HepG2 (cell line): ENCODE measurements around the gene CRISPLD2. TPM values are rescaled to one million over a fixed set of nuclear protein-coding genes. Genes with fewer than 3 reads are reported as not detected.

Experiments used
- ATAC-seq: fragments of 200-7000 bp; cut with Tn5 transposase; 3 replicates; pipeline ENCODE4 v1.9.1; 2020; ENCODE audit warnings: mild to moderate bottlenecking, moderate library complexity
- BruUV-seq: library from RNA; stranded (reverse); fragments of 400-500 nt; replicated peaks from 2 replicates; lab custom pipeline; 2021; lab: Mats Ljungman, UMichigan
- CTCF ChIA-PET: fragments of 300-600 bp; formaldehyde crosslinking; extraction: SDS; loops from one replicate; lab custom pipeline; 2021; ENCODE audit warnings: low total read pairs, inconsistent platforms, low intra/inter-chr PET ratio; lab: Yijun Ruan, JAX
- POLR2A ChIA-PET: fragments of 350-600 bp; sonication (Branson Sonifier 250); formaldehyde crosslinking; loops from one replicate; lab custom pipeline; 2020; ENCODE audit warnings: antibody characterized with exemption, inconsistent platforms; lab: Yijun Ruan, JAX
- DNase-seq: peaks from one replicate; pipeline ENCODE4 v3.0.0-alpha.2; 2015; ENCODE audit warnings: low spot score
- FAIRE-seq: peaks from 3 replicates; lab custom pipeline; 2011; peaks lifted over from hg19 to GRCh38; lab: Jason Lieb, UNC
- H2AFZ ChIP-seq: one replicate; pipeline ENCODE4 v1.6.1; 2011; ENCODE audit warnings: low read length, inconsistent platforms
- H3K27ac ChIP-seq: fragments of 300-600 bp; 3 replicates; pipeline ENCODE4 v1.8.0; 2011; ENCODE audit warnings: mixed run types, mild to moderate bottlenecking, mixed read lengths, low read length, inconsistent platforms; ENCODE audit not compliant: insufficient read depth; ENCODE audit errors: extremely low read length
- H3K27me3 ChIP-seq, 2 experiments: fragments of 200-600 bp in 1 of 2; 2 replicates in 1 of 2; 3 replicates in 1 of 2; pipeline versions ENCODE4 v1.6.0 to v1.8.0; 2011; ENCODE audit warnings: low read length in 2 of 2, mild to moderate bottlenecking in 2 of 2, moderate library complexity in 2 of 2, inconsistent platforms in 1 of 2; ENCODE audit not compliant: insufficient read depth in 2 of 2, control insufficient read depth in 1 of 2
- H3K36me3 ChIP-seq, 2 experiments: fragments of 200-600 bp in 1 of 2; replicated peaks in 1 of 2; 2 replicates in 1 of 2; 3 replicates in 1 of 2; pipeline versions ENCODE4 v1.5.1 to v1.8.0; 2011; ENCODE audit warnings: low read length in 2 of 2, inconsistent platforms in 1 of 2; ENCODE audit not compliant: insufficient read depth in 2 of 2, control insufficient read depth in 1 of 2
- H3K4me1 ChIP-seq: 2 replicates; pipeline ENCODE4 v1.5.1; 2012; ENCODE audit warnings: low read length, inconsistent platforms; ENCODE audit not compliant: insufficient read depth
- H3K4me2 ChIP-seq: 2 replicates; pipeline ENCODE4 v1.6.0; 2011; ENCODE audit warnings: low read depth, low read length, inconsistent platforms
- H3K4me3 ChIP-seq, 3 experiments: fragments of 200-600 bp in 1 of 3; sonication (generic), shearing (Covaris generic) in 1 of 3; replicated peaks in 1 of 3; 2 replicates each; pipeline ENCODE4 v1.5.1; 2011 to 2016; ENCODE audit warnings: low read length in 3 of 3, inconsistent platforms in 2 of 3, low read depth in 2 of 3, mild to moderate bottlenecking in 2 of 3, control low read depth in 1 of 3, mixed read lengths in 1 of 3; ENCODE audit not compliant: insufficient read depth in 1 of 3
- H3K79me2 ChIP-seq: one replicate; pipeline ENCODE4 v1.6.1; 2011; ENCODE audit warnings: low read length, inconsistent platforms; ENCODE audit not compliant: insufficient read depth
- H3K9ac ChIP-seq: 2 replicates; pipeline ENCODE4 v1.6.0; 2011; ENCODE audit warnings: mild to moderate bottlenecking, low read depth, low read length, inconsistent platforms; ENCODE audit not compliant: insufficient read depth
- H3K9me3 ChIP-seq: 2 replicates; pipeline ENCODE4 v1.5.1; 2012; ENCODE audit warnings: mild to moderate bottlenecking, low read length
- H4K20me1 ChIP-seq: 2 replicates; pipeline ENCODE4 v1.6.0; 2011; ENCODE audit warnings: inconsistent platforms, mild to moderate bottlenecking, low read length, moderate library complexity; ENCODE audit not compliant: insufficient read depth
- HNF4A ChIP-seq: sonication (generic); formaldehyde crosslinking; IDR thresholded peaks from 2 replicates; pipeline ENCODE4 v1.4.0; 2020; ENCODE audit warnings: missing genetic modification reagents
- SALL2 ChIP-seq: sonication (generic); formaldehyde crosslinking; IDR thresholded peaks from 2 replicates; pipeline ENCODE4 v1.8.1; 2023; ENCODE audit warnings: mild to moderate bottlenecking, missing genetic modification reagents, inconsistent platforms
- SIN3B ChIP-seq: fragments of 150-350 bp; IDR thresholded peaks from 2 replicates; pipeline ENCODE4 v1.6.1; 2014; ENCODE audit warnings: low read length
- ZKSCAN1 ChIP-seq: fragments of 150-350 bp; IDR thresholded peaks from 2 replicates; pipeline ENCODE4 v1.6.1; 2014; ENCODE audit warnings: low read length
- ZMYM3 ChIP-seq: sonication (generic); formaldehyde crosslinking; IDR thresholded peaks from 2 replicates; pipeline ENCODE4 v1.5.1; 2020; ENCODE audit warnings: mild to moderate bottlenecking, missing genetic modification reagents
- ZNF768 ChIP-seq: sonication (generic); formaldehyde crosslinking; IDR thresholded peaks from 2 replicates; pipeline ENCODE4 v1.4.0; 2020; ENCODE audit warnings: missing genetic modification reagents
- WGBS: methylation state at CpG from one replicate; pipeline ENCODE4 v1.1.6; 2017; ENCODE audit warnings: low lambda C conversion rate; 5-methylcytosine and 5-hydroxymethylcytosine counted together
- in situ Hi-C: cut with HindIII; loops from 2 replicates; pipeline ENCODE4 v1.10.0; 2017; ENCODE audit warnings: low pct_unique_long_range_greater_than_20kb; ENCODE audit not compliant: extremely low pct_ligation_motif_present
- intact Hi-C: fragments of 100-400 bp; cut with micrococcal nuclease; formaldehyde crosslinking; loops from one replicate; pipeline ENCODE4 v1.10.0; 2022; ENCODE audit not compliant: unreplicated experiment
- polyA plus RNA-seq, 8 experiments: library from polyadenylated mRNA; depleted of rRNA in 3 of 8; stranded (reverse) in 7 of 8; unstranded in 1 of 8; fragments of >200 nt; fragmentation: Illumina TruSeq in 4 of 8; extraction: Trizol in 4 of 8; gene quantifications; 2 replicates each; pipeline versions ENCODE4 v1.2.1 to v1.2.3, GENCODE V29; 2011 to 2016; ENCODE audit warnings: low read depth in 4 of 8, missing spikeins in 1 of 8, mixed read lengths in 1 of 8; ENCODE audit not compliant: insufficient read depth in 1 of 8
- total RNA-seq, 5 experiments: library from RNA; depleted of rRNA; stranded (reverse); fragments of >200 nt; fragmentation: Illumina TruSeq; extraction: Trizol; gene quantifications; 2 replicates each; pipeline ENCODE4 v1.2.3, GENCODE V29; 2016; ENCODE audit warnings: low read depth in 1 of 5

Gene CRISPLD2
- total and polyA plus RNA-seq, 2 of the 13 experiments (the other 11 are each of a cell fraction or from before 2014, with no cell fraction given) = 0.04 to 0.31 TPM

DNA sequence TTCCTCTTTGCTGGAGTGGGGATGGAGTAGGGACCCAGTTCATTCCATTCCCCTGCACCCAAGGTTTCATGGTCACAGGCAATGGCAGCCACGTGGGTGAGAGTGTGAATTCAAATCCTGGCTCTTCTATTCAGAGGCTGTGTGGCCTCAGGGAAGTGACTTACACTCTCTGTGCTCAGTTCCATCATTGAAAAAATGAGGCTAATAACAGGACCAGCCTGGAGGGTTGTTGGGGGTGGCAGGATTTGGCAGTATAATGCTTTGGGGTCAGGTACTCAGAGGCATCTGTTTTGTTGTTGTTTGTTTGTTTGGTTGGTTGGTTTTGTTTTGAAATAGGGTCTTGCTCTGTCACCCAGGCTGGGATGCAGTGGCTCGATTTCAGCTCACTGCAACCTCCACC, 2.2 kb upstream of the CRISPLD2 start:
- POLR2A ChIA-PET = no interaction called here
- Histone ChIP-seq H4K20me1 (0 out of 2 replicates have a peak, but pooled peaks cover 9% of the 10 kb centered on the region), H3K27ac (no peak overlapping the region), H3K4me1 (peaks cover 28% of the 10 kb centered on the region), H3K79me2 (no peaks in the 10 kb centered on the region), H2AFZ (no peak overlapping the region), H3K9ac (no peak overlapping the region), H3K4me3 (no peak overlapping the region), H3K27me3 (peaks cover 12 to 81% of the 10 kb centered on the region in 2 experiments), H3K4me2 (no peak overlapping the region), H3K36me3 (no peaks in the 10 kb centered on the region), H3K9me3 (no peaks in the 10 kb centered on the region)
- 3% methylated on average over 2 of the region's 2 CpGs for WGBS
- TF ChIP-seq HNF4A (no peak), ZMYM3 (CRISPR knock-in tag) (peak; percentile 53), ZNF768 (CRISPR knock-in tag) (peak; percentile 87), SIN3B (no peak)
- ATAC-seq = no peak
- DNase-seq = no peak
- no peak for FAIRE-seq
- in situ Hi-C loops = no loop called here
- CTCF ChIA-PET = no interaction called here
- no TSS peak for BruUV-seq
- intact Hi-C loops = no loop called here

DNA sequence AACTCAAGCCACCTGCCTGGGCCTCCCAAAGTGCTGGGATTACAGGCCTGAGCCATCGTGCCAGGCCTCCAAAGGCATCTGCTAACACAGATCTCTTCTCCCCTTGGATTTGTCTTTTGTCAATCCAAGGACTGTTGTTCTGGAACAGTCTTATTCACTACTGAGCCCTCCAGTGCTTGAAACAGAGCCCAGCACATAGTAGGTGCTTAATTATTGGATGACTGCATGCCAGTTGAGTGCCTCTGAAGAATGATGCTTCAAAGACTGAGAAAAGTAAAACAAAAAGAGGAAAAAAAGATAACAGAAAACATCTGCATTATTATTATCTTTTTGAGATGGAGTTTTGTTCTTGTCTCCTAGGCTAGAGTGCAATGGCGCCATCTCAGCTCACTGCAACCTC, 1.7 kb upstream of the CRISPLD2 start:
- TF ChIP-seq SALL2 (CRISPR knock-in tag) (no peak), ZKSCAN1 (peak; percentile 77; the same call in 1 of the 2 replicates)
- H3K36me3 ChIP-seq = no peaks in the 10 kb centered on the region
- H3K4me3 ChIP-seq = no peak overlapping the region
- no peak overlapping the region for H3K9ac ChIP-seq
- no peak overlapping the region for H3K4me2 ChIP-seq
- H3K4me1 ChIP-seq = peaks cover 28% of the 10 kb centered on the region
- peaks cover 12 to 80% of the 10 kb centered on the region in 2 experiments for H3K27me3 ChIP-seq
- no TSS peak for BruUV-seq
- H4K20me1 ChIP-seq = 0 out of 2 replicates have a peak, but pooled peaks cover 9% of the 10 kb centered on the region
- in situ Hi-C loops (no loop called here), intact Hi-C loops (no loop called here)
- no peak for ATAC-seq
- no peak overlapping the region for H3K27ac ChIP-seq
- H2AFZ ChIP-seq = no peak overlapping the region
- no peaks in the 10 kb centered on the region for H3K79me2 ChIP-seq
- DNase-seq = no peak
- WGBS = 11% methylated on average over 2 of the region's 2 CpGs
- CTCF ChIA-PET = no interaction called here
- no peaks in the 10 kb centered on the region for H3K9me3 ChIP-seq
- POLR2A ChIA-PET = no interaction called here
- no peak for FAIRE-seq
